ENCODE results near the gene MELTF.

DNA sequence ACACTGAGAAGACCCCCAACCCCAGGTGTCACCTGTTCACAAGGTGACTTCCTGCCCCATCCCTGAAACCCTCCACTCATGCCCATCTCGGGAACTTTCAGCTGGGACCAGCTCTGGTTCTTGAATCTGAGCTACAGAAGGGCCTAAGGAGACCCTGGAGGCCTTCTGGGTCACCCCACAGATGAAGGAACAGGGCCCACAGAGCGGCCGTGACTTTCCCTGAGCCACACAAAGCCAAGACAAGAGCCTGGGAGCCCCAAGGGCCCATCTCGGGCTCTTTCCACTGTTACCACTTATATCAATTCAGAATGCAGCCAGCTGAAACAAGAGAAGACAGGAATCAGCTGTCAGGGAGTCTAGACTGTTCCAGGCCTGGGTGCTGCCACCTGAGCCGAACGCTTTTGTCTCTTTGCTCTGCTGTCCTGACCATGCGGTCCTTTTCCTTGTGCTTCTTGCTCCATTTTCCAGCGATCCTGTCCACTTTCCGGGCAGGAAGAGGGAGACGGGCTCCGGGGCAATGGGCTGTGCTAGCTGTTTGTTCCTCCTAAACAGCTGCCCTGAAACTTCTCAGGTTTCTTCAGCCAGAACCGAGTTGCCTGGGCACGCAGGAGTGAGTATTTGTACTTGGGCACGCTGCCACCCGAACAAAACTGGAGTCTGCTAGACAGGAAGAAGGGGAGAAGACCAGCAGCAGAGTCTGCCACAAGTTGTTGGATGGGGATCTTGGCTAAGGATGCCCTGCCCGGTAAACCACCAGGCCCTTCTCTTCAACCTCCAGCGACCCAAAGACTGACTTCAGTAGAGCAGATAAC lies 33.0 kb downstream of the MELTF start:
- TF ChIP-seq, protein P1, sequence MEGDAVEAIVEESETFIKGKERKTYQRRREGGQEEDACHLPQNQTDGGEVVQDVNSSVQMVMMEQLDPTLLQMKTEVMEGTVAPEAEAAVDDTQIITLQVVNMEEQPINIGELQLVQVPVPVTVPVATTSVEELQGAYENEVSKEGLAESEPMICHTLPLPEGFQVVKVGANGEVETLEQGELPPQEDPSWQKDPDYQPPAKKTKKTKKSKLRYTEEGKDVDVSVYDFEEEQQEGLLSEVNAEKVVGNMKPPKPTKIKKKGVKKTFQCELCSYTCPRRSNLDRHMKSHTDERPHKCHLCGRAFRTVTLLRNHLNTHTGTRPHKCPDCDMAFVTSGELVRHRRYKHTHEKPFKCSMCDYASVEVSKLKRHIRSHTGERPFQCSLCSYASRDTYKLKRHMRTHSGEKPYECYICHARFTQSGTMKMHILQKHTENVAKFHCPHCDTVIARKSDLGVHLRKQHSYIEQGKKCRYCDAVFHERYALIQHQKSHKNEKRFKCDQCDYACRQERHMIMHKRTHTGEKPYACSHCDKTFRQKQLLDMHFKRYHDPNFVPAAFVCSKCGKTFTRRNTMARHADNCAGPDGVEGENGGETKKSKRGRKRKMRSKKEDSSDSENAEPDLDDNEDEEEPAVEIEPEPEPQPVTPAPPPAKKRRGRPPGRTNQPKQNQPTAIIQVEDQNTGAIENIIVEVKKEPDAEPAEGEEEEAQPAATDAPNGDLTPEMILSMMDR (IDR thresholded peaks at IDR 0.05), result no peak
- TF ChIP-seq POLR2A (IDR thresholded peaks at IDR 0.05), result no peak

Measured in heart left ventricle (tissue), 13 donors.